H1 (cell line): ENCODE data around the gene GAPT.

Source experiments
- RFX5 ChIP-seq: IDR thresholded peaks from 2 replicates; pipeline ENCODE4 v1.6.1; 2011; ENCODE audit warnings: low read depth, low read length, improper control_type of control experiment, borderline replicate concordance
- TF ChIP-seq, protein P1 (sequence below), 3 experiments: IDR thresholded peaks; 1 replicate in 2 of 3; 2 replicates in 1 of 3; pipeline versions ENCODE4 v1.5.1 to v1.6.1; 2011; ENCODE audit warnings: low read length in 3 of 3, mild to moderate bottlenecking in 3 of 3, inconsistent platforms in 2 of 3, low read depth in 1 of 3, moderate library complexity in 1 of 3; ENCODE audit not compliant: insufficient read depth in 1 of 3; ENCODE audit errors: control extremely low read depth in 1 of 3

DNA sequence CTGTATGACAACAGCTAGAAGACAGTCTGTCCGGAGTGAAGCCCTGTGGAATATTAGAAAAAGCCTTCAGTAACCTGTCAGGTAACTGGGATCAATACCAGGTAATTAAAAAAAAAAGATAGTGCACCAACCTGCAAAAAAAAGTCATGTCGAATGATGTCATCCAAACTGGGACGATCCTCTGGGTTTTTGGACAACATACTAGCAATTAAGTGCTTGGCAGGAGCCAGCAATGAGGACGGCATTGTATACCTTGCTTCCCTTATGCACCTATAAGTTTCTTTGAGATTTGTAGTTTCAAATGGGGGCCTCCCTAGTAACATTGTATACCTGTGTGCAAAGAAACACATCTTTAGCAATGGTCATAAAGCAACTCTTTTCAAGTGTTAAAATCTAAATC, 34.2 kb upstream of the GAPT start:
- TF ChIP-seq, protein P1, sequence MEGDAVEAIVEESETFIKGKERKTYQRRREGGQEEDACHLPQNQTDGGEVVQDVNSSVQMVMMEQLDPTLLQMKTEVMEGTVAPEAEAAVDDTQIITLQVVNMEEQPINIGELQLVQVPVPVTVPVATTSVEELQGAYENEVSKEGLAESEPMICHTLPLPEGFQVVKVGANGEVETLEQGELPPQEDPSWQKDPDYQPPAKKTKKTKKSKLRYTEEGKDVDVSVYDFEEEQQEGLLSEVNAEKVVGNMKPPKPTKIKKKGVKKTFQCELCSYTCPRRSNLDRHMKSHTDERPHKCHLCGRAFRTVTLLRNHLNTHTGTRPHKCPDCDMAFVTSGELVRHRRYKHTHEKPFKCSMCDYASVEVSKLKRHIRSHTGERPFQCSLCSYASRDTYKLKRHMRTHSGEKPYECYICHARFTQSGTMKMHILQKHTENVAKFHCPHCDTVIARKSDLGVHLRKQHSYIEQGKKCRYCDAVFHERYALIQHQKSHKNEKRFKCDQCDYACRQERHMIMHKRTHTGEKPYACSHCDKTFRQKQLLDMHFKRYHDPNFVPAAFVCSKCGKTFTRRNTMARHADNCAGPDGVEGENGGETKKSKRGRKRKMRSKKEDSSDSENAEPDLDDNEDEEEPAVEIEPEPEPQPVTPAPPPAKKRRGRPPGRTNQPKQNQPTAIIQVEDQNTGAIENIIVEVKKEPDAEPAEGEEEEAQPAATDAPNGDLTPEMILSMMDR (IDR thresholded peaks at IDR 0.05; ENCODE audit: control extremely low read depth in 1 of 3, insufficient read depth in 1 of 3, low read depth in 1 of 3, low read length in 3 of 3), result no peak
- TF ChIP-seq RFX5, result no peak
